B cell (primary cell): Measurements from ENCODE around the gene MAJIN.

Experiments used
- CTCF ChIP-seq: fragments of 200-600 bp; IDR thresholded peaks from one replicate; pipeline ENCODE4 v1.8.0; 2022; ENCODE audit warnings: antibody characterized with exemption, mild to moderate bottlenecking
- EZH2 ChIP-seq: IDR thresholded peaks from 2 replicates; pipeline ENCODE4 v1.6.1; 2012; ENCODE audit warnings: borderline replicate concordance, low read depth, mild to moderate bottlenecking, moderate library complexity, low read length; ENCODE audit not compliant: insufficient read depth, poor library complexity, severe bottlenecking

- TF ChIP-seq CTCF (no peak), EZH2 (no peak)
These were observed 12.4 kb downstream of the MAJIN start for GRCh38 chr11:64959498-64959897.
